ENCODE results near the gene AGPAT2.

AGPAT2 gene

DNA sequence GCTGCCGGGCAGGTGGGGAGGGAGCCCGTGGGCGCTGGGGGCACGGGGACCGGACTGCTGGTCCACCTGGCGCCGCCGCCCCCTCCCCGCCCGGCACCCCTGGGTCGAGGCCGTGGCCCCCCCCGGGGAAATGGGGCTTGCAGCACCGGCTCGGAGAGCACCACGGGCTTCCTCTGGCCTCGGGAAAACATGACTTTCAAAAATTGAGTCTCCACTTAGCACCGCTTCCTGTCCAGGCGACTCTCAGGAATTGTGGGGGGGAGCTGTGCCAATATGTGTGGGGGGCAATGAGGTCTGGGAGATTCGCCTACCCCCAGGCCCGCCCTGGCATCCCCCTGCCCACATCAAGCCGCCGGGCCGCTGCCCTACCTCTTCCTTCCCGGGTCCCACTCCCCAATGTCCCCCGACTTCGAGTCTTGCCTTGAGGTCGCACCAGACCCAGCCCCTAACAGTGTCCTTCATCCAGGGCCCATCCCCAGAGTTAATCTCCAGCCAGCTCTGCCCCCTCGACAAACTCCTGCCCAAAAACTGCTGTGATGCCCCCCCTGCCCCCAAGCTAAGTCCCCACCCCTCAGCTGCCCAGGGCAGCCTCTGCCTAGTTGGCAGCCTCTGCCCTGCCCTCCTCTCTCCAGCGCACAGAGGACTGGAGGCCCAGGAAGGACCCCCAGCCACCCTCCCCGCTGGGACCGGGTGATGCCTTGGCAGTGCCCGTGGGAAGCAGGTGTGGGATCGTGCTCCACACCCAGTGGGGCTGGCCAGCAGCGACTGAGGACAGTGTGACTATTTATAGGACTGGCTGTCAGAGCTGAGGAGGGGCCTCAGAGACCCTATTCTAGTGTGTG is 20.7 kb downstream of the AGPAT2 start:
- peaks cover 61% of the 10 kb centered on the region for H3K27me3 ChIP-seq (ENCODE audit: control insufficient read depth, low read length)
- no peaks in the 10 kb centered on the region for H3K9me2 ChIP-seq (replicated peaks; ENCODE audit: control insufficient read depth, low read length)
- H4K20me1 ChIP-seq (ENCODE audit: control insufficient read depth, insufficient read depth, low read depth, low read length): no peaks in the 10 kb centered on the region
- no peaks in the 10 kb centered on the region for H3K79me2 ChIP-seq (ENCODE audit: control insufficient read depth, low read length)
- no peaks in the 10 kb centered on the region for H3F3A ChIP-seq (ENCODE audit: control insufficient read depth, insufficient read depth)
- H3K36me3 ChIP-seq (ENCODE audit: control insufficient read depth, low read length): no peaks in the 10 kb centered on the region
- H3K9me3 ChIP-seq (ENCODE audit: control insufficient read depth, insufficient read depth, low read length): no peaks in the 10 kb centered on the region
- peaks cover 9% of the 10 kb centered on the region for H3K4me1 ChIP-seq (ENCODE audit: control insufficient read depth, low read length)
- H3K27ac ChIP-seq (ENCODE audit: low read depth, low read length): no peak overlapping the region
- H3K4me3 ChIP-seq (ENCODE audit: low read length): no peak overlapping the region
- H3K4me2 ChIP-seq (ENCODE audit: low read length): peak overlapping the region; percentile 16; the same call in 1 of the 2 replicates
- TF ChIP-seq EZH2phosphoT487 (IDR thresholded peaks at IDR 0.05; ENCODE audit: borderline replicate concordance, low read length): no peak
- TF ChIP-seq, protein P1, sequence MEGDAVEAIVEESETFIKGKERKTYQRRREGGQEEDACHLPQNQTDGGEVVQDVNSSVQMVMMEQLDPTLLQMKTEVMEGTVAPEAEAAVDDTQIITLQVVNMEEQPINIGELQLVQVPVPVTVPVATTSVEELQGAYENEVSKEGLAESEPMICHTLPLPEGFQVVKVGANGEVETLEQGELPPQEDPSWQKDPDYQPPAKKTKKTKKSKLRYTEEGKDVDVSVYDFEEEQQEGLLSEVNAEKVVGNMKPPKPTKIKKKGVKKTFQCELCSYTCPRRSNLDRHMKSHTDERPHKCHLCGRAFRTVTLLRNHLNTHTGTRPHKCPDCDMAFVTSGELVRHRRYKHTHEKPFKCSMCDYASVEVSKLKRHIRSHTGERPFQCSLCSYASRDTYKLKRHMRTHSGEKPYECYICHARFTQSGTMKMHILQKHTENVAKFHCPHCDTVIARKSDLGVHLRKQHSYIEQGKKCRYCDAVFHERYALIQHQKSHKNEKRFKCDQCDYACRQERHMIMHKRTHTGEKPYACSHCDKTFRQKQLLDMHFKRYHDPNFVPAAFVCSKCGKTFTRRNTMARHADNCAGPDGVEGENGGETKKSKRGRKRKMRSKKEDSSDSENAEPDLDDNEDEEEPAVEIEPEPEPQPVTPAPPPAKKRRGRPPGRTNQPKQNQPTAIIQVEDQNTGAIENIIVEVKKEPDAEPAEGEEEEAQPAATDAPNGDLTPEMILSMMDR (IDR thresholded peaks at IDR 0.05; ENCODE audit: low read depth, low read length, poor library complexity, severe bottlenecking): no peak

DNA sequence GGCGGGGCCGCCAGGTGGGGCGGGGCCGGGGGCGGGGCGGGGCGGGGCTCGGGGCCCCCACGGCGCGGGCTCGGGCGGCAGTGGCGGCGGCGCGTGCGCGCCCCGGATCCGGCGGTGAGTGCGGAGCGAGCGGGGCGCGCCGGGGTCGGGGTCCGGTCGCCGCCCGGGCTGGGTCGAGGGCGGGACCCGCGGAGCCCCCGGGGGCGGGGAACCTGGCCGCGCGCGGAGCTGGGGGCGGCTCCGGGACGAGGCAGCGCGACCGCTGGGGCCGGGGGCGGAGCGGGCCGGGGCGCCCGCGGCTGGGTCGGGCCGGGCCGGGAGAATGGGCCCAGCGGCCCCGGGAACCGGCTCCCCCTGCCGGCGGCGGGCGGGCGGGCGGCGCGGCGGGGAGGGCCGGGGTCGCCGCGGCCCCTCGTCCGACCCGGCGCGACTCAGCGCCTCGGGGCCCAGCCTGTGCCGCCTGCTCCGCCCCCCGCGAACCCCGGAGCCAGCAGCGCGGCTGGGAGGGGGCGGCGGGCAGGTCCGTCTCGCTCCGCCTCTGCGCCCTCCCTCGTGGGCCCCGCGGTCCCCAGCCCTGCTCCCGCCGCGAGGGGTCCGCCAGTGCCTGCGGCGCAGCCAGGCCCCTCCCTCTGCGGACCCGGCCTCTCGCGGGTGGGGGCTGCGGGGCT is 21.4 kb downstream of the AGPAT2 start:
- no peak for TF ChIP-seq EZH2phosphoT487 (IDR thresholded peaks at IDR 0.05; ENCODE audit: borderline replicate concordance, low read length)
- TF ChIP-seq, protein P1 (IDR thresholded peaks at IDR 0.05; ENCODE audit: low read depth, low read length, poor library complexity, severe bottlenecking): no peak
- H4K20me1 ChIP-seq (ENCODE audit: control insufficient read depth, insufficient read depth, low read depth, low read length): no peaks in the 10 kb centered on the region
- H3K4me1 ChIP-seq (ENCODE audit: control insufficient read depth, low read length): peaks cover 9% of the 10 kb centered on the region
- H3K4me3 ChIP-seq (ENCODE audit: low read length): no peak overlapping the region
- H3F3A ChIP-seq (ENCODE audit: control insufficient read depth, insufficient read depth): no peaks in the 10 kb centered on the region
- H3K27ac ChIP-seq (ENCODE audit: low read depth, low read length): no peak overlapping the region
- H3K4me2 ChIP-seq (ENCODE audit: low read length): peak overlapping the region; percentile 16; the same call in 1 of the 2 replicates
- no peaks in the 10 kb centered on the region for H3K9me2 ChIP-seq (replicated peaks; ENCODE audit: control insufficient read depth, low read length)
- no peaks in the 10 kb centered on the region for H3K9me3 ChIP-seq (ENCODE audit: control insufficient read depth, insufficient read depth, low read length)
- no peaks in the 10 kb centered on the region for H3K36me3 ChIP-seq (ENCODE audit: control insufficient read depth, low read length)
- H3K79me2 ChIP-seq (ENCODE audit: control insufficient read depth, low read length): no peaks in the 10 kb centered on the region
- H3K27me3 ChIP-seq (ENCODE audit: control insufficient read depth, low read length): peaks cover 66% of the 10 kb centered on the region

DNA sequence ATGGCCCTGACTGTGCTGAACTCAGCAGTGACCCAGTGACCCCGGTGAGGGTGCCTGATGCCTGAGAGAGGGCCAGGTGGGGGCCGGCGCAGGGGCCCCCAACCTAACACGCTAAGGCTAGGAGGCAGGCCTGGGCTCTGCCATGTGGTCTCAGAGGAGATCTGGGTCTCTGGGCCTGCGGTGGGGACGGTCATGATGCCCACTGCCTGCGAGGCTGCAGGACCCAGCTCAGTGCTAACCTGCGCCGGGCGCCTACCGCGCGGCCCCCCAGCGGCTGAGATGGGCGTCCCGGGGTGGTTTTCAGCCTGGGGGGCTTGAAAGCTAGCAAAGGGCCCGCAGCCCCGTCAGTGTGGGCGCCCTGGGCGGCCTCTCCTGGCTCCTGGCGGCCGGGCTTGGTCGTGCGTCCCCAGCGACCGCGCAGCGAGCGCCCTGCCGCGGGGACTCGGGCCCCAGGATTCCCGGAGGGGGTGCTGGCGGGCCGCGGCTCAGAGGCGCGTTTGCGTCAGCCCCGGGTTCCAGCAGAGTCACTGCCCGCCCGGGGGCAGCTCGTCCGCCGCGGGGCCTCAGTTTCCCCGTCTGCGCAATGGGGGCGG is 22.1 kb downstream of the AGPAT2 start:
- H3K79me2 ChIP-seq (ENCODE audit: control insufficient read depth, low read length): no peaks in the 10 kb centered on the region
- no peaks in the 10 kb centered on the region for H4K20me1 ChIP-seq (ENCODE audit: control insufficient read depth, insufficient read depth, low read depth, low read length)
- H3K27me3 ChIP-seq (ENCODE audit: control insufficient read depth, low read length): peaks cover 65% of the 10 kb centered on the region
- H3K4me2 ChIP-seq (ENCODE audit: low read length): no peak overlapping the region
- H3K9me3 ChIP-seq (ENCODE audit: control insufficient read depth, insufficient read depth, low read length): no peaks in the 10 kb centered on the region
- no peaks in the 10 kb centered on the region for H3K36me3 ChIP-seq (ENCODE audit: control insufficient read depth, low read length)
- H3K9me2 ChIP-seq (replicated peaks; ENCODE audit: control insufficient read depth, low read length): no peaks in the 10 kb centered on the region
- H3K4me3 ChIP-seq (ENCODE audit: low read length): no peak overlapping the region
- TF ChIP-seq, protein P1 (IDR thresholded peaks at IDR 0.05; ENCODE audit: low read depth, low read length, poor library complexity, severe bottlenecking): no peak
- TF ChIP-seq EZH2phosphoT487 (IDR thresholded peaks at IDR 0.05; ENCODE audit: borderline replicate concordance, low read length): no peak
- peaks cover 9% of the 10 kb centered on the region for H3K4me1 ChIP-seq (ENCODE audit: control insufficient read depth, low read length)
- H3F3A ChIP-seq (ENCODE audit: control insufficient read depth, insufficient read depth): no peaks in the 10 kb centered on the region
- no peak overlapping the region for H3K27ac ChIP-seq (ENCODE audit: low read depth, low read length)
